Measurements from ENCODE around the gene TPCN1. TPM values are rescaled to one million over a fixed set of nuclear protein-coding genes. Genes with fewer than 3 reads are reported as not detected.

TPCN1 gene
- total RNA-seq, 3 donors from 2014 or later (not counting 1 experiment from before 2014, with no cell fraction given) = 7.2 to 21.4 (median 10.7) TPM

- DNase-seq (no peak), ATAC-seq (no peak)
- Histone ChIP-seq H3K4me3 (ENCODE audit: low read length) (no peak overlapping the region), H3K27ac (ENCODE audit: low read length) (no peak overlapping the region), H3K27me3 (ENCODE audit: control insufficient read depth, insufficient read depth, low read length) (no peaks in the 10 kb centered on the region), H3K4me1 (ENCODE audit: control insufficient read depth, insufficient read depth, low read length) (no peaks in the 10 kb centered on the region), H3K36me3 (ENCODE audit: control insufficient read depth, insufficient read depth, low read length) (peaks cover 5% of the 10 kb centered on the region), H3K9me3 (ENCODE audit: control insufficient read depth, insufficient read depth, low read length) (no peaks in the 10 kb centered on the region)
- H3K4me1 Mint-ChIP-seq = no peaks in the 10 kb centered on the region
- no peak for TF ChIP-seq CTCF (IDR thresholded peaks at IDR 0.05)
- H3K27me3 Mint-ChIP-seq (ENCODE audit: low read depth in 2 of 2) = no peaks in the 10 kb centered on the region
- WGBS (ENCODE audit: insufficient coverage) = 95% methylated on average over 11 of the region's 11 CpGs
- H3K4me3 Mint-ChIP-seq = no peak overlapping the region
- intact Hi-C loops (cut with micrococcal nuclease) = no loop called here
- no peaks in the 10 kb centered on the region for H3K36me3 Mint-ChIP-seq
- H3K27ac Mint-ChIP-seq = no peak overlapping the region
- no peaks in the 10 kb centered on the region for H3K9me3 Mint-ChIP-seq
Observed at GRCh38 chr12:113286712-113287111, 65.4 kb downstream of the TPCN1 start.

- H3K27ac Mint-ChIP-seq = no peak overlapping the region
- no peak for TF ChIP-seq CTCF (IDR thresholded peaks at IDR 0.05)
- no peak overlapping the region for H3K4me3 ChIP-seq (ENCODE audit: low read length)
- no peaks in the 10 kb centered on the region for H3K36me3 Mint-ChIP-seq
- WGBS (ENCODE audit: insufficient coverage) = 94% methylated on average over 21 of the region's 21 CpGs
- no peaks in the 10 kb centered on the region for H3K9me3 Mint-ChIP-seq
- H3K4me1 Mint-ChIP-seq = no peaks in the 10 kb centered on the region
- intact Hi-C loops (cut with micrococcal nuclease) = no loop called here
- no peaks in the 10 kb centered on the region for H3K9me3 ChIP-seq (ENCODE audit: control insufficient read depth, insufficient read depth, low read length)
- no peak overlapping the region for H3K4me3 Mint-ChIP-seq
- H3K4me1 ChIP-seq (ENCODE audit: control insufficient read depth, insufficient read depth, low read length) = no peaks in the 10 kb centered on the region
- H3K36me3 ChIP-seq (ENCODE audit: control insufficient read depth, insufficient read depth, low read length) = peaks cover 5% of the 10 kb centered on the region
- no peaks in the 10 kb centered on the region for H3K27me3 Mint-ChIP-seq (ENCODE audit: low read depth in 2 of 2)
- H3K27me3 ChIP-seq (ENCODE audit: control insufficient read depth, insufficient read depth, low read length) = no peaks in the 10 kb centered on the region
- no peak for ATAC-seq
- DNase-seq = no peak
- H3K27ac ChIP-seq (ENCODE audit: low read length) = no peak overlapping the region
Observed at GRCh38 chr12:113287146-113287898, 66.1 kb downstream of the TPCN1 start.

- H3K4me1 ChIP-seq (ENCODE audit: control insufficient read depth, insufficient read depth, low read length) = no peaks in the 10 kb centered on the region
- no peak overlapping the region for H3K27ac ChIP-seq (ENCODE audit: low read length)
- Mint-ChIP-seq H3K36me3 (no peaks in the 10 kb centered on the region), H3K27ac (no peak overlapping the region), H3K27me3 (ENCODE audit: low read depth in 2 of 2) (no peaks in the 10 kb centered on the region), H3K4me3 (no peak overlapping the region), H3K4me1 (no peaks in the 10 kb centered on the region), H3K9me3 (no peaks in the 10 kb centered on the region)
- TF ChIP-seq CTCF (IDR thresholded peaks at IDR 0.05) = no peak
- 95% methylated on average over 19 of the region's 19 CpGs for WGBS (ENCODE audit: insufficient coverage)
- no peak for ATAC-seq
- no peaks in the 10 kb centered on the region for H3K27me3 ChIP-seq (ENCODE audit: control insufficient read depth, insufficient read depth, low read length)
- H3K4me3 ChIP-seq (ENCODE audit: low read length) = no peak overlapping the region
- no peaks in the 10 kb centered on the region for H3K9me3 ChIP-seq (ENCODE audit: control insufficient read depth, insufficient read depth, low read length)
- H3K36me3 ChIP-seq (ENCODE audit: control insufficient read depth, insufficient read depth, low read length) = peaks cover 6% of the 10 kb centered on the region
- intact Hi-C loops (cut with micrococcal nuclease) = no loop called here
- DNase-seq = no peak
Observed at GRCh38 chr12:113287899-113288282, 66.6 kb downstream of the TPCN1 start.

GRCh38 chr12:113289361-113289760 lies 68.1 kb downstream of the TPCN1 start:
- no peak for DNase-seq
- no peak for ATAC-seq
- Mint-ChIP-seq H3K9me3 (no peaks in the 10 kb centered on the region), H3K27ac (no peak overlapping the region), H3K36me3 (no peaks in the 10 kb centered on the region), H3K27me3 (ENCODE audit: low read depth in 2 of 2) (no peaks in the 10 kb centered on the region), H3K4me1 (no peaks in the 10 kb centered on the region), H3K4me3 (no peak overlapping the region)
- intact Hi-C loops (cut with micrococcal nuclease) = no loop called here
- H3K4me3 ChIP-seq (ENCODE audit: low read length) = no peak overlapping the region
- no peaks in the 10 kb centered on the region for H3K27me3 ChIP-seq (ENCODE audit: control insufficient read depth, insufficient read depth, low read length)
- H3K9me3 ChIP-seq (ENCODE audit: control insufficient read depth, insufficient read depth, low read length) = no peaks in the 10 kb centered on the region
- WGBS (ENCODE audit: insufficient coverage) = 96% methylated on average over 2 of the region's 2 CpGs
- H3K4me1 ChIP-seq (ENCODE audit: control insufficient read depth, insufficient read depth, low read length) = no peaks in the 10 kb centered on the region
- no peak for TF ChIP-seq CTCF (IDR thresholded peaks at IDR 0.05)
- H3K36me3 ChIP-seq (ENCODE audit: control insufficient read depth, insufficient read depth, low read length) = peaks cover 14% of the 10 kb centered on the region
- H3K27ac ChIP-seq (ENCODE audit: low read length) = no peak overlapping the region

Data from natural killer cell (primary cell).